ENCODE measurements around the gene LTC4S.

Gene LTC4S

DNA sequence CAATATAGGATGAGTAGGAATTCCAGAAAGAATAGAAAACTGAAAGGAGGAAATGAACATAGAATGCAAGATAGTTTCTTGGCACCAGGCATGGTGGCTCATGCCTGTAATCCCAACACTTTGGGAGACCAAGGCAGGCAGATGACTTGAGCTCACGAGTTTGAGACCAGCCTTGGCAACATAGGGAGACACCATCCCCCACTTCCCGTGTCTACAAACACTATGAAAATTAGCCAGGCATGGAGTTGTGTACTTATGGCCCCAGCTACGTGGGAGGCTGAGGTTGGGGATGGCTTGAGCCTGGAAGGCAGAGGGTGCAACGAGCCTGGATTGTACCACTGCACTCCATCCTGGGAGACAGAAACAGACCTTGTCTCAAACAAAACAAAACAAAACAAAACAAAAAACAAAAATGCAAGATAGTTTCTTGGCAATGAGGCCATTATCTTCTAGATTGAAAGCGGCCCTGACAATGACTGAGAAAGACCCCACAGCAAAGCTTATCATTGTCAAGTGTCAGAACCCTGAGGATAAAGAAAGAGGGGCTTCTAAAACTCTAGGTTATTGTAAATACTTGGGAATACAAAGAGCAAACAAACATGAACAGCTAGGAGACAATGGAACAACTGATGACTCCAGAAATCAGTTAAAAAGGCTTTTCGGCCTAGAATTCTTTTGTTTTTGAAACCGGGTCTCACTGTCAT, 36.1 kb downstream of the LTC4S start:
- TF ChIP-seq, protein P1, sequence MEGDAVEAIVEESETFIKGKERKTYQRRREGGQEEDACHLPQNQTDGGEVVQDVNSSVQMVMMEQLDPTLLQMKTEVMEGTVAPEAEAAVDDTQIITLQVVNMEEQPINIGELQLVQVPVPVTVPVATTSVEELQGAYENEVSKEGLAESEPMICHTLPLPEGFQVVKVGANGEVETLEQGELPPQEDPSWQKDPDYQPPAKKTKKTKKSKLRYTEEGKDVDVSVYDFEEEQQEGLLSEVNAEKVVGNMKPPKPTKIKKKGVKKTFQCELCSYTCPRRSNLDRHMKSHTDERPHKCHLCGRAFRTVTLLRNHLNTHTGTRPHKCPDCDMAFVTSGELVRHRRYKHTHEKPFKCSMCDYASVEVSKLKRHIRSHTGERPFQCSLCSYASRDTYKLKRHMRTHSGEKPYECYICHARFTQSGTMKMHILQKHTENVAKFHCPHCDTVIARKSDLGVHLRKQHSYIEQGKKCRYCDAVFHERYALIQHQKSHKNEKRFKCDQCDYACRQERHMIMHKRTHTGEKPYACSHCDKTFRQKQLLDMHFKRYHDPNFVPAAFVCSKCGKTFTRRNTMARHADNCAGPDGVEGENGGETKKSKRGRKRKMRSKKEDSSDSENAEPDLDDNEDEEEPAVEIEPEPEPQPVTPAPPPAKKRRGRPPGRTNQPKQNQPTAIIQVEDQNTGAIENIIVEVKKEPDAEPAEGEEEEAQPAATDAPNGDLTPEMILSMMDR (IDR thresholded peaks at IDR 0.05; ENCODE audit: control extremely low read depth, extremely low read depth, low read depth, missing control alignments), result no peak
- no peak for DNase-seq (ENCODE audit: extremely low spot score)
- ChIA-PET CTCF (interaction anchor here (2.4 kb wide), 1 partner anchor 28 kb away, joined by 5 read pairs; no protein-coding TSS in a partner anchor), POLR2A (interaction anchor here (1.2 to 3.6 kb wide), 3 partner anchors 8 to 10 kb away, joined by 4 to 13 read pairs (median 5); partner anchors contain the start of gene SQSTM1)

DNA sequence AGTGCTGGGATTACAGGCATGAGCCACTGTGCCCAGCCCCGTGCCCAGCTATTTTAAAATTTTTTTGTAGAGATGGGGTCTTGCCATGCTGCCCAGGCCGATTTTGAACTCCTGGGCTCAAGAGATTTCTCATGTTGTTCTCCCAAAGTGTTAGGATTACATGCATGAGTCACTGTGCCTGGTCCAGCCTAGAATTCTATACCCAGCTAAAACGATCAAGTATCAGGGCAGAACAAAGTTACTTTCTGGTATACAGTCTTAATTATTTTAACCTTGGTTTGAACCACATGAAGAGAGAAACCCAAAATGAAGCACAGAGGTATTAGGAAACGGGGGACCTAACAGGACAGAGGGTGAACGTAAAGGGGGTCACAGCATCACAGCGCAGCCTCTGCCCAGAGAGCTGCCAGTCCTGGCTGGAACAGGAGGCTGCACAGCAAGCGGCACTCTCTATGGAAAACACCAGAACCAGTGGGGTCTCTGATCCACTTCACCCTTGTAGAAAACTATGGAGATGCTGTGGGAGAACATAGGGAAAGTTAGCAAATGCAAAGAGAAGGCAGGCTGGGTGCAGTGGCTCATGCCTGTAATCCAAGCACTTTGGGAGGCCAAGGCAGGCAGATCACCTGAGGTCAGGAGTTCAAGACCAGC, 37.2 kb downstream of the LTC4S start:
- POLR2A ChIA-PET, result interaction anchor here (1.2 to 3.6 kb wide), 3 partner anchors 9 to 59 kb away, joined by 3 to 13 read pairs (median 5); partner anchors contain the start of gene SQSTM1
- TF ChIP-seq, protein P1 (IDR thresholded peaks at IDR 0.05; ENCODE audit: control extremely low read depth, extremely low read depth, low read depth, missing control alignments), result no peak
- DNase-seq (ENCODE audit: extremely low spot score), result no peak
- CTCF ChIA-PET, result interaction anchor here (2.4 kb wide), 1 partner anchor 29 kb away, joined by 5 read pairs; no protein-coding TSS in a partner anchor

DNA sequence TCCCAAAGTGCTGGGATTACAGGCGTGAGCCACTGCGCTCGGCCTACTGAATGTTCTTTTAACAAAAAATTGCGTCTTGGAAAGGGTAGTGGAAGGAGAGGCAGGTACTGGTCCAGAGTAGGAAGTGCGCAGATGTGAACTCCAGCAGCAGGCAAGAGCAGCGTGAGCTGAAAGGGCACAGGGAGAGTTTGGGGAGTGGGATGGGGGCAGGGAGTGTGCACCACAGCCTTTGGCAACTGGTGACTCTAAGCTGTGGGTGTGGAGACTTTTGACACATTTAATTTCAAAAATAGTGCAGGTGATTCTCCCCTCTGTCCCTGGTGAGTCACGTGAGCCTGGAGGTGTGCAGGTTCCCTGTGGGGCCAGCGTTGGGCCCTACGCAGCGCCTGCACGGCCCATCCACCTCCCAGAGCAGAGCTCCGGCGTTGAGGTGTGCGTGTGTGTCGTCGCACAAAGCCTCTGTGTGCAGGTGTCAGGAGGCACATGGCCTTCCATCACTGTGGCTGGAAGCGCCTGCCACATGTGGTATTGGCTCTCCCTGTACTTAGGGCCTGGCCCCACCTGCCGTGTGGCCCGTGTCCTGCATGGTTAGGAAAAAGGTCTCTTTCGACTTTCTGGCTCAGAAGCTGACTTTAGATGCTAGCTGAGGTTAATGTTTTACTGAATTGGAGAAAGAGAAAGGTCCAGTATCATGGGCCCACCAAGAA, 38.4 kb downstream of the LTC4S start:
- TF ChIP-seq, protein P1 (IDR thresholded peaks at IDR 0.05; ENCODE audit: control extremely low read depth, extremely low read depth, low read depth, missing control alignments), result no peak
- no peak for DNase-seq (ENCODE audit: extremely low spot score)
- CTCF ChIA-PET, result interaction anchor here (1.2 to 2.4 kb wide), 2 partner anchors 10 to 30 kb away, joined by 3 to 5 read pairs; no protein-coding TSS in a partner anchor
- POLR2A ChIA-PET, result interaction anchor here (0.8 to 3.6 kb wide), 3 partner anchors 10 to 208 kb away, joined by 3 to 13 read pairs (median 5); partner anchors contain the start of gene SQSTM1

DNA sequence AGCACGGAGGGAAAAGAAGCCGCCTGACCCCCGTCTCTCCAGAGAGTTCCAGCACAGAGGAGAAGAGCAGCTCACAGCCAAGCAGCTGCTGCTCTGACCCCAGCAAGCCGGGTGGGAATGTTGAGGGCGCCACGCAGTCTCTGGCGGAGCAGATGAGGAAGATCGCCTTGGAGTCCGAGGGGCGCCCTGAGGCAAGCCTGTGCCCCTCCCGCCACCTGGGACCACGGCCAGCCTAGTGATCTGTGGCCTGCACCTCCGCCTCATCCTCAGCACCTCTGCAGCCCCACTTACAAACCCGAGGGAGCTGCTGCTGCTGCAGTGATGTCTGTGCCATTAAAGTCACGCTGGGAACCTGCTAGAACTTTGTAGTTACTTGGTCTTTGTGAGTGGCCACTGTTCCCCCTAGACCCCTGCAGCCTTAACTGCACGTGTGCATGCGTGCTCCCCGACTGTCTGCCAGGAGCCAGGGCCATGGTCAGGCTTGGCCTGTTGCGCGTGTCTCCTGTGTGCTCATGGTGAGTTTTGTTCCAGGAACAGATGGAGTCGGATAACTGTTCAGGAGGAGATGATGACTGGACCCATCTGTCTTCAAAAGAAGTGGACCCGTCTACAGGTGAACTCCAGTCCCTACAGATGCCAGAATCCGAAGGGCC, 39.4 kb downstream of the LTC4S start:
- POLR2A ChIA-PET, result interaction anchor here (0.8 to 3.6 kb wide), 3 partner anchors 11 to 209 kb away, joined by 3 to 13 read pairs (median 3); partner anchors contain the start of gene SQSTM1
- CTCF ChIA-PET, result interaction anchor here (1.2 kb wide), 1 partner anchor 11 kb away, joined by 3 read pairs; no protein-coding TSS in a partner anchor
- no peak for DNase-seq (ENCODE audit: extremely low spot score)
- TF ChIP-seq, protein P1 (IDR thresholded peaks at IDR 0.05; ENCODE audit: control extremely low read depth, extremely low read depth, low read depth, missing control alignments), result no peak

DNA sequence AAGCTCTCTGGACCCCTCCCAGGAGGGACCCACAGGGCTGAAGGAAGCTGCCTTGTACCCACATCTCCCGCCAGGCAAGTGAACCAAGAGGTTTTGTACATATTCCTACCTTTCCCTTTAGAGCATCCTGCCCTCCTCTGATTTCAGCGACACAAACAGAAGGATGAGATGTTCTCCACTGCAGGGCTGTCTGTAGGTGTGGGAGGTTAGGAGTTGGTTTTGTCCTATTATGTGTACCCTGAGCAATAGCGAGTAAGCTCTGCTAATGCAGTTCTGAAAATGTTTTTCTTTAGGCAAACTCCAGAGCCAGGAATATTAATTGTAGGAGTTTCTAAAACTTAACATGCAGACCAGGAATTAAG, 39.9 kb downstream of the LTC4S start:
- ChIA-PET CTCF (no interaction called here), POLR2A (interaction anchor here (0.8 to 3.6 kb wide), 2 partner anchors 11 to 14 kb away, joined by 3 to 13 read pairs; partner anchors contain the start of gene SQSTM1)
- TF ChIP-seq, protein P1 (IDR thresholded peaks at IDR 0.05; ENCODE audit: control extremely low read depth, extremely low read depth, low read depth, missing control alignments), result no peak
- DNase-seq (ENCODE audit: extremely low spot score), result no peak

All from GM10248 (cell line).